ENCODE data around the gene DEK.
"Not testable (repeated sequence)": the region's sequence is repeated elsewhere in the genome, so short reads cannot be mapped to it uniquely, and the experiment has no call there.

DEK gene

DNA sequence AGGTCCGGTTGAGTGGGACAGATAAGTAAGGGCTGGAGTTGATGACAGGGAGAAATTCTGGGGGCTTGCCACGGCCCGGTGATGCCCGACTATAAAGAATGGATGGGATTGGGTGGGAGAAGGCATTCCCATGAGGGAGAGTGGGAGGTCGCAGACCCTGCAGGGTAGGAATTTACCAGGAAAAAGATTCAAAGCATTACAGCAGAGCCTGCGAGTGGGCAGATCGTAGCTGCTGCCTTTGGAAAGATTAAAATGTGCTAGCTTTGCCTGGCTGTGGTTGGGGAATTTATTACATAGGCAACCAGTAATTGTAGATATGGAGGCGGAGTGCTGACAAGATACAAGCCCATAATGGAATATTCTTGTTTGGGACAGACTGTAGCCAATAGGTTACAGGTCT, 59.6 kb downstream of the DEK start:
- no peak for DNase-seq (ENCODE audit: low read depth in 2 of 2)

GRCh38 chr6:18203786-18204185, 60.5 kb downstream of the DEK start:
- no peak for DNase-seq (ENCODE audit: low read depth in 2 of 2)

- DNase-seq (ENCODE audit: low read depth in 2 of 2), result no peak
Measured at GRCh38 chr6:18192026-18192425, 72.3 kb downstream of the DEK start.

DNA sequence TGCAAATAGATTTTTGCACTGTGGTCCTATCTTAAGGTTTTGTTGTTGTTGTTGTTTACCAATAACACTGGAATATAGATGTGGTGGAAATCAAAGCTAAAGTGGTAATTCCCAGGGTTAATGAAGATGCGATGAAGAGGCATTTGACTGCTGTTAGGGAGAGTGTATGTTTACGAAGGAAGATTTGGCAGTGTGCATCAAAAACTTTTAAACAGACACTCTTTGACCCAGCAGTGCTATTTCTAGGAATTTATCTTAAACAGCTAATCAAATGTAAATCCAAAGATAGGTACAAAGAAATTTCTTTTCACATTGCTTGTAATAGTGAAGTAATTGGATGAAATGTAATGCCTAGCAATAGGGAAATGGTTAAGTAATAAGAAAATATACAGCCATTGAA, 75.1 kb downstream of the DEK start:
- DNase-seq (ENCODE audit: low read depth in 2 of 2), result no peak

- no peak for DNase-seq (ENCODE audit: low read depth in 2 of 2)
Measured at GRCh38 chr6:18187701-18188100, 76.6 kb downstream of the DEK start.

- no peak for DNase-seq (ENCODE audit: low read depth in 2 of 2)
Measured at GRCh38 chr6:18186540-18187250, 77.6 kb downstream of the DEK start.

- DNase-seq (ENCODE audit: low read depth in 2 of 2), result no peak
Measured at GRCh38 chr6:18186033-18186432, 78.3 kb downstream of the DEK start.

DNA sequence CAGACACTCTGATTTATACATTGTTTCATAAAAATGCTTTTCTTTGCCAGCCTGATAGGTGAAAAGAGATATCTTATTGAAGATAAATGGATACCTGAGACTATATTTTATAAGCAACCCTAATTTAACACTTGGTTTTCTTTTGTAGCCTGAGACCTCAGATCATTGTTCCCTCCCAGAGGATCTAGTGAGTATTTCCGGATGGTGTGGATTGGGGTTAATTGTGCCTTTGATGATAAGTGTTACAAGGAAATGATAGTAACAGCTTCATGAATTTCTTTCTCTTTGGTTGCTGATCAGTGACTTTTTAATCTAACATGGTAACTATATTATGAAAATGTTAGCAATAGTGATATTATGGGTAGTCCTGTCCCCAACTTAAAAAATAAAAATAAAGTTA, 78.7 kb downstream of the DEK start:
- DNase-seq (ENCODE audit: low read depth in 2 of 2), result no peak

DNA sequence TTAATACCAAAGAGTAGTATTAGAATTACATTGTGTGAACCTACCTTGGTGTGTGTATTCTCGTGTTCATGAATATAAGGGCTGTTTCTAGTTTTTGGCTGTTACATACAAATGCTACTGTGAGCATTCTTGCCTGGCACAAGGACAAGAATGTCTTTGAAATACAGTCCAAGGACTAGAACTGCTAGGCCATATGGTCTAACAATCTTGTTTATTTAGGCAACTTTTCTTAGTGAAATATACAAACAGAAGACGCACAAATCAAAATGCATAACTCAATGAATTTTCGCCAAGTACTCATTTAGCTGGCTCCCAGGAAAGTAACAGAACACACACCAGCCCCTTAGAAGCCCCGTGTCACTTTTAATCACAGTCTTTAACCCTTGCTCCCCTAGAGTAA, 80.6 kb downstream of the DEK start:
- DNase-seq (ENCODE audit: low read depth in 2 of 2), result no peak

- no peak for DNase-seq (ENCODE audit: low read depth in 2 of 2)
Measured at GRCh38 chr6:18182568-18182967, 81.8 kb downstream of the DEK start.

DNA sequence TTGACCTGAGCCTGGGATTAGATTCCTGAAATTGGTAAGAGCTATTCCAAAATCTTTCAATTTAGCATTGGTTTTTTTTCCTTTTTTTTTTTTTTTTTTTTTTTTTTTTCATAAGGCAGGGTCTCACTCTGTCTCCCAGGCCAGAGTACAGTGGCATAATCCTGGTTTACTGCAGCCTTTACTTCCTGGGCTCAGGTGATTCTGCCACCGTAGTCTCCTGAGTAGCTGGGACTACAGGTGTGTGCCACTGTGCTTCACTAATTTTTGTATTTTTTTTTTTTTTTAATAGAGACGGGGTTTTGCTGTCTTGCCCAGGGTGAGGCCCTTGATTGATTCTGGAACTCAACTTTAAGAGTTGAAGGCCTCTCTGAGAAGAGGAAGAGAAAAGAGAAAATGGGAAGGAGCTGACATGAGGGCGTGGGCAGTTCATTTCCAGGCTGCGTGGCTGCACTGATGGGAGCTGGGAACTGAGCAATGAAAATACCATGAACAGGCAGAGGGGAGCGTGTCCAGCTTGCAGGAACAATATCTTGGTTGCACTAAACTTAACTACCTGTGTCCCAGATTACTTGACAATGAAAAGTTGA, 84.5 kb downstream of the DEK start:
- DNase-seq (ENCODE audit: low read depth in 2 of 2), result no peak

DNA sequence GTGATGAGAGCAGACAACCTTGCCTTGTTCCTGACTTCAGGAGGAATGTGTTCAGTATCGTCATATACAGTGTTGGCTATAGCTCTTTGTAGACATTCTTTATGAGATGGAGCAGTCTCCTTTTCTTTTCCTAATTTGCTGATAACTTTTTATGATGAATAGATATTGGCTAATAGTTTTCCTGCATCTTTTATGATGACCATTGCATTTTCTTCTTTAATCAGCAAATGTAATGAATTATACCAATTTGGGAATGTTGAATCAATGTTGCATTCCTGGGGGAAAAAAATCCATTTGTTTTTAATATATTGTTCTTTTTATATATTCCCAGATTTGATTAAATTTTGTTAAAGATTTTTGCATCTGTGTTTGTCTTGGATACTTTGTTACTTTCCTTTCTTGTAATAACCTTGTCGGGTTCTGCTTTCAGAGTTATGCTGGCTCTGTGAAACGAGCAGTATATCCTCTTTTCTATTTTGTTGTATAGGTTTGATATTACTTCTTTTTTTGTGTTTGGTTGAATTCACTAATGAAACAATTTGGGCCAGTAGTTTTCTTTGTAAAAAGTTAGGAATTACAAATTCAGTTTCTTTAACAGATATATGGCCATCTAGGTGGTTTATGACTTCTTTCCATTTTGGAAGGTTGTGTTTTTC, 85.2 kb downstream of the DEK start:
- DNase-seq (ENCODE audit: low read depth in 2 of 2), result no peak

- DNase-seq (ENCODE audit: low read depth in 2 of 2), result no peak
Measured at GRCh38 chr6:18177286-18177965, 86.9 kb downstream of the DEK start.

DNA sequence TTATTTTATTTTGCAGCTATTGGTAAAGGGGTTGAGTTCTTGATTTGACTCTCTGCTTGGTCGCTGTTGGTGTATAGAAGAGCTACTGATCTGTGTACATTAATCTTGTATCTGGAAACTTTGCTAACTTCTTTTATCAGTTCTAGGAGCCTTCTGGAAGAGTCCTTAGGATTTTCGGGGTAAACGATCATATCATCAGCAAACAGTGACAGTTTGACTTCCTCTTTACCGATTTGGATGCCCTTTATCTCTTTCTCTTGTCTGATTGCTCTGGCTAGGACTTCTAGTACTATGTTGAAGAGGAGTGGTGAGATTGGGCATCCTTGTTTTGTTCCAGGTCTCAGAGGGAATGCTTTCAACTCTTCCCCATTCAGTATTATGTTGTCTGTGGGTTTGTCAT, 88.1 kb downstream of the DEK start:
- DNase-seq (ENCODE audit: low read depth in 2 of 2), result not testable (repeated sequence)

Measured in stimulated activated CD8-positive, alpha-beta memory T cell treated with anti-CD3 and anti-CD28 coated beads, Interleukin-15, amount 100 ng/mL, for 48 hours (primary cell).